GM20000 (cell line): Measurements from ENCODE around the gene NPSR1.

Experiments used
- DNase-seq: peaks from one replicate; pipeline ENCODE4 v3.0.0; 2012; ENCODE audit warnings: low spot score
- TF ChIP-seq, protein P1 (sequence below): IDR thresholded peaks from 2 replicates; pipeline ENCODE4 v1.5.1; 2012; ENCODE audit warnings: mild to moderate bottlenecking, control low read depth; ENCODE audit errors: extremely low read depth, missing control alignments

NPSR1 gene

GRCh38 chr7:34844406-34844805 lies 186.4 kb downstream of the NPSR1 start:
- TF ChIP-seq, protein P1, sequence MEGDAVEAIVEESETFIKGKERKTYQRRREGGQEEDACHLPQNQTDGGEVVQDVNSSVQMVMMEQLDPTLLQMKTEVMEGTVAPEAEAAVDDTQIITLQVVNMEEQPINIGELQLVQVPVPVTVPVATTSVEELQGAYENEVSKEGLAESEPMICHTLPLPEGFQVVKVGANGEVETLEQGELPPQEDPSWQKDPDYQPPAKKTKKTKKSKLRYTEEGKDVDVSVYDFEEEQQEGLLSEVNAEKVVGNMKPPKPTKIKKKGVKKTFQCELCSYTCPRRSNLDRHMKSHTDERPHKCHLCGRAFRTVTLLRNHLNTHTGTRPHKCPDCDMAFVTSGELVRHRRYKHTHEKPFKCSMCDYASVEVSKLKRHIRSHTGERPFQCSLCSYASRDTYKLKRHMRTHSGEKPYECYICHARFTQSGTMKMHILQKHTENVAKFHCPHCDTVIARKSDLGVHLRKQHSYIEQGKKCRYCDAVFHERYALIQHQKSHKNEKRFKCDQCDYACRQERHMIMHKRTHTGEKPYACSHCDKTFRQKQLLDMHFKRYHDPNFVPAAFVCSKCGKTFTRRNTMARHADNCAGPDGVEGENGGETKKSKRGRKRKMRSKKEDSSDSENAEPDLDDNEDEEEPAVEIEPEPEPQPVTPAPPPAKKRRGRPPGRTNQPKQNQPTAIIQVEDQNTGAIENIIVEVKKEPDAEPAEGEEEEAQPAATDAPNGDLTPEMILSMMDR, result no peak
- no peak for DNase-seq

DNA sequence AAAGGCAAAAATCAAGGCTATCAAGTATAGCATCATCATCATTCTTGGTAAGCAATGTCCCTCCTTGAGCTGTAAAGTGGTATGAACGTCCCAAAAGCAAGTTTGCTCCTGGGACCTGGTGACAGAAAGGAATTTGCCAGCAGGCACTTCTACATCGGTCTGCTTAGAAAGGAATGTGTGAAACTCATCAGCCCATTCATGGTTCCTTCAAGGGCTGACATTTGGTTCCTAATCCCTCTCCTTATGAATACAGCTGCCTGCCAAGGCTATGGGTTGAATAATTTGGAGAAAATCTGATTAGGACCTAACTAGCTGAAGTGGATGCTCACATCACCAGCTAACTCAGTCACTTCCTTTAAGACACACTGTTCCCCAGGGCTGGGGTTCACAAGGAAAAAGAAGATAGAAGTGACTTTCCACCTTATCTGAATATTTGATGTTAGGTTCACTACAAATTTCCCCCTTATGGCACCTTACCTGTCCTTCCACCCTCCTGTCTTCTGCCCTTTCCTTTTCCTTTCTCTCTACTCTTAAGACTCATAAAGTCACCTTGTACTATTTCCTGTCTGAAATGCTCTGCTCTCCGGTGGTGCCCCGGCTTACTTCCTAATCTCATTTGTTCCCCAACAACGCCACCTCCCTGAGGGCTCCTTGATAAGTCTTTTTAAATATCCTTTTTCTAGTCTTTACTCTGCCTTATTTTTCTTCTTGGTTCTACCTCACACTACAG lies 187.1 kb downstream of the NPSR1 start:
- no peak for DNase-seq

DNA sequence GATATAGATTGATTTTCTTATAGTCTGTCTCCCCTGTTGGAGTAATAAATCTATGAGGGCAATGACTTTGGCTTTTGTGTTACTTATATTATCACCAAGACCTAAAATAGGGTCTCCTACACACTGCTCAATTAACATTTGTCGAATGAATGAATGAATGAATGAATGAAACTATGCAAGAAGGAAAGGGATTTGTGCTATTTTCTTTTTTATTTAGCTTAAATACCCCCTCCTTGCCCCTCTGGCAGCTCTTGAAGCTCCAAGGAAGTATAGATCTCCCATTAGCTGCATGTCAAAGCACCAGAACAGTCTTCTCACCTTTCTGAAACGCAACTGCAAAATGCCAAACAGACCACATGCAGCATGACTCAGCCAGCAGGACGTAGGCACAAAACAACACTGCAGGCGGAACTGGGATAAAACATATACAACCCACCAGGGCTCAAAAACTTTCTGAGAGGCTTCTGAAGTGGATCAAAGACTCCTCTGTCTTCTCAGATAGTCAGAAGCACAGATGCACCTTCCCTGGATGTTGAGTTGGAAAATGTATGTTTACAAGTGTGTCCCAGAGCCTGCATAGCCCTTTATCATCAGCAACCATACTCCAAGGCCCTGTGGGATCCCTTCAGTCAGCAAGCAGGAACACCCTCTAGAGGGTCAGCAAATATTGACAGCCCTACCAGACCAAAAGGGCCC lies 187.8 kb downstream of the NPSR1 start:
- TF ChIP-seq, protein P1, result no peak
- no peak for DNase-seq

More for the DNA sequence above, 187.1 kb downstream of the NPSR1 start:
- TF ChIP-seq, protein P1, result no peak

- no peak for DNase-seq
- TF ChIP-seq, protein P1, result no peak
Measured at GRCh38 chr7:34846976-34847375, 189.0 kb downstream of the NPSR1 start.

GRCh38 chr7:34848670-34849069 lies 190.7 kb downstream of the NPSR1 start:
- TF ChIP-seq, protein P1, result no peak
- no peak for DNase-seq

GRCh38 chr7:34849163-34849960 lies 191.3 kb downstream of the NPSR1 start:
- no peak for DNase-seq
- TF ChIP-seq, protein P1, result no peak

DNA sequence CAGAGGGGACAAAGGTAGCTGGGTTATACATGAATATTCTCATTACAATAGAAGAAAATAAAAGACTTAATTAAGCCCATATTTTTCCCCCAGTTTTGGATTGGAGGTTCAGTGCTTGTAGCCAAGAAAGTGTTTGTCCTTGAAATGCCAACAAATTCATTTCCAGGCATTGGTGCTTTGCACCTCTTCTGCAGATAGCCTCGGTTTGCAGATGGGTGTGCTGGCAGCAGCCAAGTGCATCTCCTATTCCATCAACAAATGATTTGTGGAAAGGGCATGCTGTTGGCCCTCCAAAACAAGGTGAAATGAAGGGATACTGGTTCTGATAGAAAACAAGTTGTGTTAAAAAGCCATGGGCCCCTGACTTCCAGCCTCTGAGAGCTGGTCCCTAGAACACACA lies 192.0 kb downstream of the NPSR1 start:
- TF ChIP-seq, protein P1, result no peak
- no peak for DNase-seq
